Anterior cingulate cortex (tissue), 58 donors: ENCODE measurements around the gene TUBB2B.
"Not testable (repeated sequence)": the region's sequence is repeated elsewhere in the genome, so short reads cannot be mapped to it uniquely, and the experiment has no call there.

ENCODE experiments used
- DNase-seq, 58 donors: peaks; one replicate each; lab custom pipeline; 2025; lab: John Stamatoyannopoulos, UW

TUBB2B gene

DNA sequence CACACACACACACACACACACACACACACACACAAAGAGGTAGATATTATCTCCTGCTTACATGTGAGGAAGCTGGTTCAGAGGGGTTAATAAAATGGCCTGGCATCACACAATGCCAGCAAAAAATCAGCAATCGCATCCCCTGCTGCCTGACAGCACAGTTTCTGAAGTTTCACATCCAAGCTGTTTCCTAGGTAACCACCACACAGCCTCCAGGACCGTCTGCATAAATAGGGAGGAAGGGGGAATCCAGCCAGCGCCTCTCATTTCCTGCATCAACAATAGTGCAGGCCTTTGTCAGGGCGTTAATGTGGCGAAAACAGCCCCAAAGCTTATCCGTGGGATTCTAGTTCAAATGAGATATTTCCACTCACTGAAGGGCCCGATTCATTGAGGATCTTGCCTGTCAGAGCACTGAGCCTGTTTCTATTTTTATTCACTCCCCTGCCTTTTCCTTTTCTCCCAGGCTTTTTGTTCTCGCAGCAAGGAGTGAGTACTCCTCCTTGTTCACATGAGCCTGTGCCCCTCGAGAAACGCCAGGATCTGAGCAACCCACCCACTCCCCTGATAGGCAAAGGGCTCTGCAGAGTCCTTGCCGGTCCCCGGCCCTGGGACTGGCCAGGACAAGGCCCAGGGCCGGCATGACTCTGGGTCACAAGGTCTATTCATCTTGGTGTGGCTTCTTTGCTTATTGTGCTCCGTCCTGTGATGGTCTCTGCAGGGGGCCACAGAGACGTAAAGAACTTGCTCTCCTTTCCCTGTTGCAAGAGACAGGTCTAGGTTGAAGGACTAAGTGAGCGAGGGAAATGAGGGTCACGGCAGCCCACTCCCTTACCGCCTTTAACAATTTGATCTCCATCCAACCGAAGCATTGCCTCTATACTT is 32.7 kb downstream of the TUBB2B start:
- DNase-seq: peak in 57 of 58 donors; percentile 25 to 97 (median 75)

DNA sequence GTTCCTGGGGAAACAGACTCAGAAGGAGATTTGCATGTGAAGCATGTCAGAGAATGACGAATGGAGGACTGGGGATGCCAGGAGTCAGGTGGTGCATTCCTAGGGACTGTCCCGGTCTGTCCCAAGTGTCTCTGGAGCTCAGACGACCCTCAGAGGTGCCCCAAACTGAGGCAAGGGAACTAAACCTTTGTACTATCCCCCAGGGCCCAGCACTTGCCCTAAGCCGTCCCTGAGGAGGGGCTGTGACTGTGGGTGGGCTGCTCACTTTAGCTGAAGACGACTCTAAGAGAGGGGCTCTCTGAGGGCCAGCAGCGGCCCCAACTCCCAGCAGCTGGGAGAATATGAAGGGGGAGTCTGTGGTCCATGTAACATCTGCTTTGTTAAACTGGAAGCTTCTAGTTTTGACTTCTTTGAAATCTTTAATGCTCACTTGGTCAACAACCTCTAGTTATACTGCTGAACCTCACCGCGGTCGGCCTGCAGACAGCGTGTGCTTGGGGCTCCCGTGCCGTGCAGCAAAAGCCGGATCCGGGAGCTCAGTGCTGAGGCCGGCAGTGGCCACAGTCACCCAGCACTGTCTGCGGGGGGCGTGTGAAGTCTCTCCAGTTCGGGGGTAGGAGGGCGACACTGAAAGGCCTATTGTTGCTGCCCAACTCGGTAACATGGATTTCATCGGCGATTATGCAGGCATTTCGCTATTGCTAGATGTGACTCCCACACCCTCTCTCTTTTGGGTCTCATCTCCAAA is 34.2 kb downstream of the TUBB2B start:
- peak in 14 of 58 donors; percentile 7 to 28 (median 11) for DNase-seq

DNA sequence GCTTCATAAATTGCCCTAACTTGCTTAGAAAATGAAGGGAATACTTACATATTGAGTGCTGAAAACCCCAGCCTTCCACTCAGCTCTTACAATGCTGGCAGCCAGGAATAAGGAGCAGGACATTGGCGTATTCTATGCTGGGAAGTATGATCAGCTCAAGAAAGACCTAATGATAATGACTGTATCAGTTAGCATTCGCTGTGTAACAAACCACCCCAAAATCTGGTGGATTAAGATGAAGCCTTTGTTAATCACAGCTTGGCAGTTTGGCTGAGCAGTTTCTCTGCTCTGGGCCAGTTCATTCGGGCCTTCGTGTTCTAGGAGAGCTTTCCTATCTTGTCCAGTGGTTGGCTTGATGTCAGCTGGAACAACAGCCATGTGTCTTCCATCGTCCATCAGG is 36.7 kb downstream of the TUBB2B start:
- DNase-seq: no peak

DNA sequence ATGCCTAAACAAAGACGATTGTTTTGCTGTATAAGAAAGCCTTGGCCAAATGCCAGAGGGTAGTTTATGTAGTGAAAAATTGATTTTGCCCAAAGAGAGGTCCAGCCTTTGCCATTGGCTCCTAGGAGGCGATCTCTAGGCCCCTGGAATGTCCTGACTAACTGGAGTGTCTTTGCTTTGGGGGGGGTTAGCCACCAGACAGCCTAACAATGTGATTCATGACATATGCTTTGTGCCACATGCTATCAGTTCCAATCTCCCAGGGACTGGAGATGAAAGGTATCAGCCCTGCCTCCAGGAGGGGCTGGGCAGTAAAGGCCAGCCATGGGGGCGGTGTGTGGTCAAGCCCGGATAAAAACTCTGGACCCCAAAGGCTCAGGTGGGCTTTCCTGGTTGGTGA is 37.4 kb downstream of the TUBB2B start:
- no peak for DNase-seq

DNA sequence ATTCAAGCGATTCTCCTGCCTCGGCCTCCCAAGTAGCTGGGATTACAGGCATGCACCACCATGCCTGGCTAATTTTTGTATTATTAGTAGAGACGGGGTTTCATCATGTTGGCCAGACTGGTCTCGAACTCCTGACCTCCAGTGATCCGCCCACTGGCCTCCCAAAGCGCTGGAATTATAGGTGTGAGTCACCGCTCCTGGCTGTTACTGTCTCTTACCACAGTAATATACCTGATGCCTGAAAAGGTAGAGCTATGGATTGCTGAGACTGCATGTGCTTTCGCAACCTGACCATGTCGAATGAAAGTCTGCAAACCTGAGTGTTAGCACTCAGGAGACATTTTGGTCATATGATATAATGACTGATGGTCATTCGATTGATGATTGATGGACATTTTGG is 38.3 kb downstream of the TUBB2B start:
- not testable (repeated sequence) for DNase-seq

DNA sequence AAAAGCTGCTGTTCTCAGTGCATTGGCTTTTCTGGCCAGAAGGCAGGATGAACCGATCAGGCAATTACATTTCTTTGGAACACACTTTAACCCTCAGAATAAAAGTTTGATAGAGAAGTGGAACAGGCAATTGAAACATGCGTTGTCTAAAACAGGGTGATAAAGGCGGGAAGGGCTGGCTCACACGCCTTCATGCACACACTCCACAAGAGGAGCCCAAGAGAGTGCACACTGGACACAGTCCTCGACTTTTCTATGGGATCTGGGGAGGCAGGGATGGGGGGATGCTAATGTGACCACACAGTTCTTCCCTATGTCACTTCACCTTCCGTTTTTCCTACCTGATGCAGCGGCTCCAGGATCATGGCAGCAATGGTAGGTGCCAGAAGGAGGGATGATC is 39.2 kb downstream of the TUBB2B start:
- DNase-seq: no peak

DNA sequence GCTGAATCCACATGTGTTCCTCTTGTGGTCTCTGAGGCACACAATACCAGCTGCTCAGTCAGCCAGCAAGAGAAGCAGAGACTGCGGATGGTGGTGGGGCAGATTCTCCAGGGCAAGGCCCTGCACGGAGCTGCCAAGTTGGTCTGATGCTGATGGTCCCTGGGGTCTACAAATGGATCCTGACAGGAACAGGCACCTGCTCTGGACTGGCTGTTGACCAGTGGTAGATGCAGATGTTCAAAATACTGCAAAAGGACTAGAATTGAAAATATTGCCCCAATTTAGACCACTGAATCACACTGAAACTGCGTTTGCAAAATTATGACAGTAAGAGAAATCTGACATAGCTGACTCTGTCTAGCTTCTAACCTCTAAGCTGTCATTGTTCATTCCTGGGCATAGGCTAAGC is 40.5 kb downstream of the TUBB2B start:
- no peak for DNase-seq

DNA sequence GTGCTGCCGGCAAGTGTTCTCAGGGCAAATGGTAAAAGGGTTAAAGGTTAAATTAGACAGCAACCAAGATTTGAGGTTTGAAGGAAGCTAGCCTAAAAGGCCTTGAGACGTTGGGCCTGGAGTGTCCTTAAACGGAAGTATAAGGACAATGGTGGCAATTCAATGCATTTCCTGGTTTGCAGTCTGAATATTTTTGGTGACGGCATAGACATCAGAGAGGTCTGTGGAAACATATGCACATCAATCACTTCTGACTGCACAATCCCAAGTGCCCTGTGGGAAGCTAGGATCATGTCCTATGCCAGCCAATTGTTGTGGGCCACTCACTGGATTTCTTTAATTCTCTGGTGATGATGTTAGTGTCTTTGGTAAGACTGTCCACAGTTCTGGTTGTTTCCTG is 44.4 kb downstream of the TUBB2B start:
- no peak for DNase-seq

DNA sequence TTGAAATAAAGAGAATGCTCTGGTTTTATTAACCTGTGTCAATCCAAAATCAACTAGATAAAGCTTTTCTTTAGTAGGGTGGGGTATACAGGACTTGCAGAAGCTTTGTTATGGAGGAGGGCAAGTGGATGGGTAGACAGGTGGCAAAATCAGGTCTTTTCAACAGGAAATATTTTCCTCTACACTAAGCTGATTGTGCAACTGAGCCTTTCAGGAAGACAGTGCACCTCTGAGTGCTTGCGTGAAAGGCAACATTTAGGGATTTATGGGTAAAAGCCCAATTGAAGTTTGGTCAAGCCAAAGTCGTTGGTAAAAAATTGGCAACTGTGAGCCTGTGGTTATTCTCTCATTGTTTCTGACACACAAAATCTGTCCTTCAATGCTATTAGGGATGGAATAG is 46.3 kb downstream of the TUBB2B start:
- no peak for DNase-seq

DNA sequence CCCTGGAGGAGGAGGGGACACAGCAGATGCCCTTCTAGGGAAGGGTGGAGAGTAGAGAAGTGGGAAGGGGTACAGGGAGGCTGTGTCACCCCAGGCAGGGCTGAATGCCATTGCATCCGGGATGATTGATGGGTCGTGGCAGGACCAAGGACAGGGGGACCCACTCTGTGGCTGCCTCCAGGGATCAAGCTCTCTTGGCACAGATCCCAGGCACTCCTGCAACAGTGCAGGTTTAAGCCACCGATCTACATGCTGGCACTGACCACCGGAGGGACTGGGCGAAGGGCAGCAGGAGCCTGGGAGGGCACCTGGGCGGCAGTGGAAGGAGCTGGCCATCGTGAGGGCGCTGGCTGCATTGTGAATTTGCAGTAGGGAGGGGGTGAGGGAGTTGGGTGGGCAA is 47.5 kb downstream of the TUBB2B start:
- DNase-seq: not testable (repeated sequence)

DNA sequence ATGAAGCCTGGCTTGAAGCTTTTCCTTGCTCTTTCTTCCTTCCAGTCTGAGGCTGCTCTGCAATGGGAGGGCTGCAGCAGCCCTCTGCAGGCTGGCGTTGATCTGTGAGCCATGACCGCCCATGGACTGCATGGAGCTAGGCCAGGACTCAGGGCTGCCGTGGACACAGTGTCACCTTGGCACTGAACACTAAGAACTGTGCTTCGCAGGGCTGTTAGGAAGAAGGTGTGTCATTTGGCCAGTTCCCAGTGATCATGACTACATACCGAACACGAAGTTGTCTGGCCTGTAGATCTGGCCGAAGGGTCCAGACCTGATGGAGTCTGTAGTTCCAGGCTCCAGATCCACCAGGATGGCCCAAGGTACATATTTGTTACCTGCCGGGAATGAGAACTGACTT is 48.8 kb downstream of the TUBB2B start:
- not testable (repeated sequence) for DNase-seq

DNA sequence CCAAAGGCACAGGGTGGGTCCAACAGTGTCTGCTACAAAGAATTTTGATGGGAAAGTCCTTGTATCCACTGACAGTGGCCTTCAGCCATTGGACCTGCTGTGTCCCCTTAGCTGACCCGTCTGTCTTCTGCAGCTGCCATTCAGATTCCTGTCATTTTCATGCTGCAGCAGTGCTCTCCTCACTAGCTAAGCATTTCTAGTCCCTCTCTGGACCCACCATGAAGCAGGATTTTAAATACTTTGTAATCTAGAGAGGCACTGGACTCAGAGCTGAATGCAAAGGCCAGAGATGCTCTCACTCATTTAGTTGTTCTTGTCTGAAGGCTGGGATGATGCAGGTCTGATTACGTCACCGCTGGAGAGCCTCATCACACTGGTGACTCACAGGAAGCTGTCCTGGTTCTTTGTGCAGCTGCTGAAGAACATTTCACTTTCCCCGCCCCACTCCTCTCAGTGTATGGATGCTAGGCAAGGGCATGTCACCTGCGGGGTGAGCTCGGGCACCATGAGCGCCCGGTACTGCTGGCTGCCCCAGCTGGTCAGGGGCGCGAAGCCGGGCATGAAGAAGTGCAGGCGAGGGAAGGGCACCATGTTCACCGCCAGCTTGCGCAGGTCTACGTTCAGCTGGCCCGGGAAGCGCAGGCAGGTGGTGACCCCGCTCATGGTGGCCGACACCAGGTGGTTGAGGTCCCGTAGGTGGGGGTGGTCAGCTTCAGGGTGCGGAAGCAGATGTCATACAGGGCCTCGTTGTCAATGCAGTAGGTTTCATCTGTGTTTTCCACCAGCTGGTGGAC is 50.7 kb downstream of the TUBB2B start:
- DNase-seq: peak in 26 of 58 donors; percentile 4 to 54 (median 28)

DNA sequence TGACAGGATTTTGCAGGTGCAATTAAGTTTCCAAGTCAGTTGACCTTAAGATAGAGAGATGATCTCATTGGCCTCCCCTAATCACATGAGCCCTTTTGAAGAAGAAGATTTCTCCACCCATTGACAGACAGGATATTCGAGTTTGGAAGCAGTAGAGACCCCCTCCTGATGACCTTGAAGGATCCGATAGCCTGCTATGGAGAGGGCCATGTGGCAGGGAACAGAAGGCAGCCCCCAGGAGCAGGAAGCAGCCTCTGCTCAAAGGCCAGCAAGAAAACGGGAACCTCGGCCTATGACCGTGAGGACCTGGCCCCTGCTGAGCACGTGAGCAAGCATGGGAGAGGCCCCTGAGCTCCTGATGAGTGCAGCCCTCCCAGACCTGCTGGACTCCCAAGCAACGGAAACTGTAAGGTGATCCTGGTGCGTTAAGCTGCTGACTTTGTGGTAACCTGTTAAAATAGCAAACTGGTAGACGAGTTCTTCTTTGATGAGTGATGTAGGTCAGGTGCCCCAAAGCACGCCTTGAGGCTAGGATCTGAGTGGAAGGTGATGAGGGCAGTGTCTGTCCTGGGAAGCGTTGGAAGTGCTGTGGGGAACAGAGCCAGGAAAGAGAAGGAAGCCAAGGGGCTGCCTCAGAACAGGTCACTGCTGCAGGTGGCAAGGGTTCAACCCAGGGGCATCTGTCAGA is 51.6 kb downstream of the TUBB2B start:
- no peak for DNase-seq
